ENCODE measurements around the gene CSF2RB.

DNA sequence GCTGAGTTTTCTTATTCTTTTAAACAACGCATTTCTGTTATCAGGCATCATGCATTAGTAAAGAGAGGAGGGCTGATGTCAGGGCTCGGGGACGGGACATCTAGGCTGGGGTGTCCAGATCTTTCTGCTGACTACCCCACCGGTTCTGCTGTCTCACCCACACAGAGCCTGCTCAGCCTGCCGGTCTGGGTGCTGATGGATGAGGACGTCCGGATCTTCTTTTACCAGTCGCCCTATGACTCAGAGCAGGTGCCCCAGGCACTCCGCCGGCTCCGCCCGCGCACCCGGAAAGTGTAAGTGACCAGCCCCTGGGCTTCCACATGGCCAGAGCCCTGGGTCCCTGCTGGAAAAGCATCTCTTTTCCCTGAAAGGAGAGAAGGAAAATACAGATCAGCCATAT is 43.2 kb upstream of the CSF2RB start:
- TF ChIP-seq POLR2A (IDR thresholded peaks at IDR 0.05; ENCODE audit: low read depth, low read length) (no peak), TAF1 (IDR thresholded peaks at IDR 0.05; ENCODE audit: low read depth, low read length) (no peak), POLR2AphosphoS5 (IDR thresholded peaks at IDR 0.05; ENCODE audit: low read depth, low read length) (no peak)
